HEK293 (cell line): ENCODE results near the gene PANK4.

ENCODE experiments used
- CTCF ChIA-PET: fragments of 350-600 bp; formaldehyde crosslinking; extraction: SDS; loops from one replicate; lab custom pipeline; 2021; ENCODE audit warnings: antibody characterized with exemption; lab: Yijun Ruan, JAX
- POLR2A ChIA-PET: fragments of 300-600 bp; formaldehyde crosslinking; extraction: SDS; loops from one replicate; lab custom pipeline; 2020; ENCODE audit warnings: antibody characterized with exemption, inconsistent platforms; lab: Yijun Ruan, JAX
- H3K27ac ChIP-seq: fragments of 200-500 bp; sonication (Bioruptor generic); 2 replicates; pipeline ENCODE4 v1.5.1; 2014; ENCODE audit warnings: low read depth, low read length, control low read depth, inconsistent platforms; ENCODE audit errors: extremely low read depth
- H3K36me3 ChIP-seq, 2 experiments: fragments of 200-500 bp in 1 of 2; sonication (Bioruptor generic) in 1 of 2; 1 replicate in 1 of 2; 2 replicates in 1 of 2; pipeline ENCODE4 v1.5.1; 2014 to 2017; ENCODE audit warnings: inconsistent platforms in 2 of 2, low read length in 2 of 2; ENCODE audit not compliant: control insufficient read depth in 2 of 2, insufficient read depth in 1 of 2
- H3K4me1 ChIP-seq: fragments of 200-500 bp; sonication (Bioruptor generic); 2 replicates; pipeline ENCODE4 v1.5.1; 2014; ENCODE audit warnings: mild to moderate bottlenecking, low read length, inconsistent platforms; ENCODE audit not compliant: control insufficient read depth, insufficient read depth
- H3K4me3 ChIP-seq: 2 replicates; pipeline ENCODE4 v1.5.1; 2011; ENCODE audit warnings: low read depth, mild to moderate bottlenecking, control low read depth, low read length, moderate library complexity
- H3K9me3 ChIP-seq: fragments of 200-500 bp; sonication (Bioruptor generic); 2 replicates; pipeline ENCODE4 v1.5.1; 2014; ENCODE audit warnings: low read depth, low read length, inconsistent platforms; ENCODE audit not compliant: control insufficient read depth, insufficient read depth
- ELK4 ChIP-seq: IDR thresholded peaks from 2 replicates; pipeline ENCODE4 v1.6.1; 2011; ENCODE audit warnings: mild to moderate bottlenecking, low read depth, low read length, borderline replicate concordance
- GLI4 ChIP-seq: fragments of 450-650 bp; formaldehyde crosslinking; IDR thresholded peaks from 2 replicates; pipeline ENCODE4 v1.5.1; 2016; ENCODE audit warnings: missing biosample characterization, missing genetic modification characterization
- GLIS1 ChIP-seq: fragments of 450-650 bp; formaldehyde crosslinking; IDR thresholded peaks from 2 replicates; pipeline ENCODE4 v1.5.1; 2016; ENCODE audit warnings: missing biosample characterization, missing genetic modification characterization
- INSM2 ChIP-seq: fragments of 450-650 bp; formaldehyde crosslinking; IDR thresholded peaks from 2 replicates; pipeline ENCODE4 v1.5.1; 2016; ENCODE audit warnings: missing biosample characterization, missing genetic modification characterization
- KLF1 ChIP-seq: fragments of 450-650 bp; formaldehyde crosslinking; IDR thresholded peaks from 2 replicates; pipeline ENCODE4 v1.5.1; 2016; ENCODE audit warnings: missing biosample characterization, missing genetic modification characterization
- SALL2 ChIP-seq: fragments of 450-650 bp; formaldehyde crosslinking; IDR thresholded peaks from 2 replicates; pipeline ENCODE4 v1.5.0; 2017; ENCODE audit warnings: missing biosample characterization, mild to moderate bottlenecking, missing genetic modification characterization, borderline replicate concordance
- SCRT1 ChIP-seq: fragments of 450-650 bp; formaldehyde crosslinking; IDR thresholded peaks from 2 replicates; pipeline ENCODE4 v1.5.1; 2016; ENCODE audit warnings: missing biosample characterization, missing genetic modification characterization, borderline replicate concordance
- TSHZ1 ChIP-seq: fragments of 450-650 bp; formaldehyde crosslinking; IDR thresholded peaks from 2 replicates; pipeline ENCODE4 v1.5.1; 2016; ENCODE audit warnings: missing biosample characterization, missing genetic modification characterization, borderline replicate concordance
- ZBTB21 ChIP-seq: fragments of 450-650 bp; formaldehyde crosslinking; IDR thresholded peaks from 2 replicates; pipeline ENCODE4 v1.5.1; 2017; ENCODE audit warnings: missing biosample characterization, missing genetic modification characterization
- ZBTB48 ChIP-seq: fragments of 450-650 bp; formaldehyde crosslinking; IDR thresholded peaks from 2 replicates; pipeline ENCODE4 v1.5.1; 2016; ENCODE audit warnings: missing biosample characterization, missing genetic modification characterization
- ZBTB49 ChIP-seq: fragments of 450-650 bp; formaldehyde crosslinking; IDR thresholded peaks from 2 replicates; pipeline ENCODE4 v1.5.1; 2016; ENCODE audit warnings: missing biosample characterization, missing genetic modification characterization, low read depth
- ZEB2 ChIP-seq: fragments of 450-650 bp; formaldehyde crosslinking; IDR thresholded peaks from 2 replicates; pipeline ENCODE4 v1.5.1; 2016; ENCODE audit warnings: missing biosample characterization, missing genetic modification characterization
- ZNF10 ChIP-seq: fragments of 450-650 bp; formaldehyde crosslinking; IDR thresholded peaks from 2 replicates; pipeline ENCODE4 v1.5.1; 2017; ENCODE audit warnings: missing biosample characterization, missing genetic modification characterization
- ZNF18 ChIP-seq: fragments of 450-650 bp; formaldehyde crosslinking; IDR thresholded peaks from 2 replicates; pipeline ENCODE4 v1.5.1; 2016; ENCODE audit warnings: missing biosample characterization, missing genetic modification characterization
- ZNF366 ChIP-seq: fragments of 450-650 bp; formaldehyde crosslinking; conservative IDR thresholded peaks from 2 replicates; pipeline ENCODE4 v1.5.1; 2016; ENCODE audit warnings: missing biosample characterization, missing genetic modification characterization
- ZNF37A ChIP-seq: fragments of 450-650 bp; IDR thresholded peaks from 2 replicates; pipeline ENCODE4 v1.5.1; 2018; ENCODE audit warnings: missing biosample characterization, missing genetic modification characterization
- ZNF394 ChIP-seq: fragments of 450-650 bp; formaldehyde crosslinking; IDR thresholded peaks from 2 replicates; pipeline ENCODE4 v1.5.1; 2016; ENCODE audit warnings: missing biosample characterization, missing genetic modification characterization, mild to moderate bottlenecking, moderate library complexity, borderline replicate concordance
- ZNF549 ChIP-seq: fragments of 450-650 bp; IDR thresholded peaks from 2 replicates; pipeline ENCODE4 v1.5.1; 2018; ENCODE audit warnings: missing biosample characterization, missing genetic modification characterization, mild to moderate bottlenecking, inconsistent platforms, moderate library complexity
- ZNF596 ChIP-seq: fragments of 450-650 bp; IDR thresholded peaks from 2 replicates; pipeline ENCODE4 v1.5.0; 2018; ENCODE audit warnings: missing biosample characterization, mild to moderate bottlenecking, missing genetic modification characterization, moderate library complexity
- ZNF600 ChIP-seq: fragments of 450-650 bp; formaldehyde crosslinking; IDR thresholded peaks from 2 replicates; pipeline ENCODE4 v1.5.1; 2016; ENCODE audit warnings: missing biosample characterization, missing genetic modification characterization
- ZNF658 ChIP-seq: fragments of 450-650 bp; formaldehyde crosslinking; IDR thresholded peaks from 2 replicates; pipeline ENCODE4; 2016; ENCODE audit warnings: missing biosample characterization, missing genetic modification characterization
- ZNF660 ChIP-seq: fragments of 450-650 bp; IDR thresholded peaks from 2 replicates; pipeline ENCODE4 v1.5.1; 2018; ENCODE audit warnings: missing biosample characterization, mild to moderate bottlenecking, missing genetic modification characterization
- ZSCAN4 ChIP-seq: fragments of 450-650 bp; formaldehyde crosslinking; IDR thresholded peaks from 2 replicates; pipeline ENCODE4 v1.5.1; 2017; ENCODE audit warnings: missing biosample characterization, missing genetic modification characterization

The PANK4 gene

GRCh38 chr1:2495026-2495425 is 31.4 kb downstream of the PANK4 start:
- ChIA-PET POLR2A (interaction anchor here (2.1 kb wide), 1 partner anchor 30 kb away, joined by 6 read pairs; no protein-coding TSS in a partner anchor), CTCF (interaction anchor here (0.6 kb wide), 1 partner anchor 64 kb away, joined by 3 read pairs; no protein-coding TSS in a partner anchor)
- no peak overlapping the region for H3K27ac ChIP-seq
- H3K4me3 ChIP-seq, result no peak overlapping the region
- H3K4me1 ChIP-seq, result no peaks in the 10 kb centered on the region; the same call in 1 of the 2 replicates
- TF ChIP-seq ZNF658 (tag by site-specific recombination) (no peak), ZEB2 (no peak), ZNF596 (no peak), GLIS1 (tag by site-specific recombination) (no peak), ZNF37A (tag by site-specific recombination) (no peak), ZNF366 (tag by site-specific recombination) (no peak), KLF1 (tag by site-specific recombination) (no peak)
- no peaks in the 10 kb centered on the region for H3K9me3 ChIP-seq
- no peaks in the 10 kb centered on the region for H3K36me3 ChIP-seq

GRCh38 chr1:2494323-2494693 is 32.1 kb downstream of the PANK4 start:
- Histone ChIP-seq H3K36me3 (no peaks in the 10 kb centered on the region), H3K4me3 (no peak overlapping the region), H3K27ac (no peak overlapping the region), H3K4me1 (no peaks in the 10 kb centered on the region; the same call in 1 of the 2 replicates), H3K9me3 (no peaks in the 10 kb centered on the region)
- ChIA-PET POLR2A (interaction anchor here (2.1 kb wide), 1 partner anchor 31 kb away, joined by 6 read pairs; no protein-coding TSS in a partner anchor), CTCF (interaction anchor here (0.7 kb wide), 1 partner anchor 300 kb away, joined by 3 read pairs; no protein-coding TSS in a partner anchor)
- TF ChIP-seq ZNF18 (tag by site-specific recombination), result no peak; the same call in 1 of the 2 replicates
- peak; percentile 92 for TF ChIP-seq ZNF10
- no peak for TF ChIP-seq ELK4
- no peak for TF ChIP-seq SALL2 (tag by site-specific recombination)
- no peak for TF ChIP-seq SCRT1 (tag by site-specific recombination)
- TF ChIP-seq ZNF394 (tag by site-specific recombination), result 0 out of 2 replicates have a peak, but pooled peaks have one; percentile 22
- peak; percentile 50; the same call in 1 of the 2 replicates for TF ChIP-seq ZSCAN4 (tag by site-specific recombination)
- TF ChIP-seq INSM2 (tag by site-specific recombination), result peak; percentile 71; the same call in 1 of the 2 replicates
- TF ChIP-seq ZNF660 (tag by site-specific recombination), result peak; percentile 68
- peak; percentile 55; the same call in 1 of the 2 replicates for TF ChIP-seq TSHZ1 (tag by site-specific recombination)
- no peak for TF ChIP-seq ZNF549 (tag by site-specific recombination)
- TF ChIP-seq ZBTB49 (tag by site-specific recombination), result no peak
- TF ChIP-seq ZBTB48 (tag by site-specific recombination), result peak; percentile 85
- TF ChIP-seq ZBTB21 (tag by site-specific recombination), result peak; percentile 87
- TF ChIP-seq ZEB2, result peak; percentile 79
- peak; percentile 73; the same call in 1 of the 2 replicates for TF ChIP-seq ZNF600
- peak; percentile 95 for TF ChIP-seq GLIS1 (tag by site-specific recombination)
- TF ChIP-seq GLI4 (tag by site-specific recombination), result no peak
